GM19035 (cell line): ENCODE results near the gene TRPV3.
"Not testable (repeated sequence)": the region's sequence is repeated elsewhere in the genome, so short reads cannot be mapped to it uniquely, and the experiment has no call there.

Source experiments
- ATAC-seq: cut with Tn5 transposase; IDR thresholded peaks from one replicate; pipeline ENCODE4 v1.9.1; 2021; ENCODE audit not compliant: unreplicated experiment

Gene TRPV3

GRCh38 chr17:3557768-3558583 lies at the start of gene TRPV3:
TRPV3 (minus strand) TSS chr17:3557812; CDS start chr17:3554850, 2,962 bp downstream.
- peak; percentile 53 for ATAC-seq

- ATAC-seq = no peak
These were observed 46.3 kb upstream of the TRPV3 start for GRCh38 chr17:3603870-3604259.

GRCh38 chr17:3603119-3603869 lies 45.7 kb upstream of the TRPV3 start:
- no peak for ATAC-seq

- ATAC-seq = no peak
These were observed 44.9 kb upstream of the TRPV3 start for GRCh38 chr17:3602499-3602898.

GRCh38 chr17:3600529-3601205 lies 43.1 kb upstream of the TRPV3 start:
- ATAC-seq = no peak

GRCh38 chr17:3598078-3598477 lies 40.5 kb upstream of the TRPV3 start:
- ATAC-seq = no peak

- no peak for ATAC-seq
These were observed 39.3 kb upstream of the TRPV3 start for GRCh38 chr17:3596804-3597464.

- ATAC-seq = no peak
These were observed 37.4 kb upstream of the TRPV3 start for GRCh38 chr17:3594976-3595375.

GRCh38 chr17:3594051-3594800 lies 36.6 kb upstream of the TRPV3 start:
- ATAC-seq = no peak

- no peak for ATAC-seq
These were observed 35.8 kb upstream of the TRPV3 start for GRCh38 chr17:3593384-3593783.

- ATAC-seq = no peak
These were observed 34.7 kb upstream of the TRPV3 start for GRCh38 chr17:3592216-3592860.

- no peak for ATAC-seq
These were observed 33.2 kb upstream of the TRPV3 start for GRCh38 chr17:3590768-3591167.

- no peak for ATAC-seq
These were observed 32.6 kb upstream of the TRPV3 start for GRCh38 chr17:3590231-3590630.

GRCh38 chr17:3589784-3590183 lies 32.2 kb upstream of the TRPV3 start:
- no peak for ATAC-seq

- no peak for ATAC-seq
These were observed 28.2 kb upstream of the TRPV3 start for GRCh38 chr17:3585826-3586225.

GRCh38 chr17:3583456-3583855 lies 25.8 kb upstream of the TRPV3 start:
- no peak for ATAC-seq

- ATAC-seq = no peak
These were observed 25.3 kb upstream of the TRPV3 start for GRCh38 chr17:3582915-3583314.

GRCh38 chr17:3578667-3579066 lies 21.1 kb upstream of the TRPV3 start:
- ATAC-seq = not testable (repeated sequence)

GRCh38 chr17:3576970-3577369 lies 19.4 kb upstream of the TRPV3 start:
- no peak for ATAC-seq

- ATAC-seq = no peak
These were observed 17.9 kb upstream of the TRPV3 start for GRCh38 chr17:3575511-3575910.
